HepG2 (cell line): ENCODE results near the gene IST1. TPM values are rescaled to one million over a fixed set of nuclear protein-coding genes. Genes with fewer than 3 reads are reported as not detected.

ENCODE experiments used
- ATF2 ChIP-seq: sonication (generic); formaldehyde crosslinking; IDR thresholded peaks from 2 replicates; pipeline ENCODE4 v1.4.0; 2020; ENCODE audit warnings: missing genetic modification reagents
- CBFB ChIP-seq: sonication (generic); formaldehyde crosslinking; IDR thresholded peaks from 2 replicates; pipeline ENCODE4 v1.4.0; 2020; ENCODE audit warnings: missing genetic modification reagents
- KIAA2018 ChIP-seq: sonication (generic); formaldehyde crosslinking; IDR thresholded peaks from 2 replicates; pipeline ENCODE4 v1.5.0; 2020; ENCODE audit warnings: mild to moderate bottlenecking, missing genetic modification reagents, borderline replicate concordance
- KLF9 ChIP-seq: IDR thresholded peaks from 2 replicates; pipeline ENCODE4 v1.6.1; 2016; ENCODE audit warnings: low read depth
- SIX4 ChIP-seq: sonication (generic); formaldehyde crosslinking; IDR thresholded peaks from 2 replicates; pipeline ENCODE4 v1.4.0; 2020; ENCODE audit warnings: missing genetic modification reagents
- ZBTB14 ChIP-seq: sonication (generic); formaldehyde crosslinking; IDR thresholded peaks from 2 replicates; pipeline ENCODE4 v1.4.0; 2020; ENCODE audit warnings: missing genetic modification reagents
- ZBTB49 ChIP-seq: sonication (generic); formaldehyde crosslinking; IDR thresholded peaks from 2 replicates; pipeline ENCODE4 v1.4.0; 2020; ENCODE audit warnings: missing genetic modification reagents, borderline replicate concordance
- ZNF280B ChIP-seq: sonication (generic); formaldehyde crosslinking; IDR thresholded peaks from 2 replicates; pipeline ENCODE4 v1.5.0; 2020; ENCODE audit warnings: missing genetic modification reagents, mild to moderate bottlenecking, borderline replicate concordance
- ZNF441 ChIP-seq: sonication (generic); formaldehyde crosslinking; IDR thresholded peaks from 2 replicates; pipeline ENCODE4 v1.7.0; 2021; ENCODE audit warnings: missing genetic modification reagents, borderline replicate concordance
- ZNF468 ChIP-seq: sonication (generic); formaldehyde crosslinking; IDR thresholded peaks from 2 replicates; pipeline ENCODE4 v1.8.0; 2022; ENCODE audit warnings: mild to moderate bottlenecking, moderate library complexity, missing genetic modification reagents
- polyA plus RNA-seq, 8 experiments: library from polyadenylated mRNA; depleted of rRNA in 3 of 8; stranded (reverse) in 7 of 8; unstranded in 1 of 8; fragments of >200 nt; fragmentation: Illumina TruSeq in 4 of 8; extraction: Trizol in 4 of 8; gene quantifications; 2 replicates each; pipeline versions ENCODE4 v1.2.1 to v1.2.3, GENCODE V29; 2011 to 2016; ENCODE audit warnings: low read depth in 4 of 8, missing spikeins in 1 of 8, mixed read lengths in 1 of 8; ENCODE audit not compliant: insufficient read depth in 1 of 8
- total RNA-seq, 5 experiments: library from RNA; depleted of rRNA; stranded (reverse); fragments of >200 nt; fragmentation: Illumina TruSeq; extraction: Trizol; gene quantifications; 2 replicates each; pipeline ENCODE4 v1.2.3, GENCODE V29; 2016; ENCODE audit warnings: low read depth in 1 of 5

The IST1 gene
- total and polyA plus RNA-seq, 2 of the 13 experiments (the other 11 are each of a cell fraction or from before 2014, with no cell fraction given): 346 to 415 TPM

GRCh38 chr16:71894229-71894920 is 956 bp upstream of the IST1 start (continued):
- TF ChIP-seq ATF2 (CRISPR knock-in tag): 0 out of 2 replicates have a peak, but pooled peaks have one; percentile 21
- peak; percentile 68; the same call in 1 of the 2 replicates for TF ChIP-seq SIX4 (CRISPR knock-in tag)
- no peak for TF ChIP-seq ZNF468 (CRISPR knock-in tag)
- TF ChIP-seq ZBTB14 (CRISPR knock-in tag): peak; percentile 17; the same call in 1 of the 2 replicates
- 0 out of 2 replicates have a peak, but pooled peaks have one; percentile 20 for TF ChIP-seq ZNF441 (CRISPR knock-in tag)
- no peak for TF ChIP-seq KIAA2018 (CRISPR knock-in tag)
- peak; percentile 41; the same call in 1 of the 2 replicates for TF ChIP-seq ZNF280B (CRISPR knock-in tag)
- no peak for TF ChIP-seq KLF9
- no peak for TF ChIP-seq ZBTB49
- TF ChIP-seq CBFB (CRISPR knock-in tag): no peak
